HG03097 (cell line): ENCODE measurements around the gene DHX29.
A peak's percentile ranks its signal among the peaks of the same experiment; 100 is the strongest.
"Not testable (repeated sequence)": the region's sequence is repeated elsewhere in the genome, so short reads cannot be mapped to it uniquely, and the experiment has no call there.

Source experiments
- ATAC-seq: cut with Tn5 transposase; IDR thresholded peaks from one replicate; pipeline ENCODE4 v1.9.1; 2021; ENCODE audit not compliant: unreplicated experiment, low FRiP score

The DHX29 gene

GRCh38 chr5:55307383-55308253 is at the start of gene DHX29, which contains the start of gene MTREX:
DHX29 (minus strand) TSS chr5:55307694; CDS start chr5:55307573, 121 bp downstream.
MTREX (plus strand) TSS chr5:55307989; CDS start chr5:55308014, 25 bp downstream.
- peak; percentile 87 for ATAC-seq

GRCh38 chr5:55356896-55357295 is 49.4 kb upstream of the DHX29 start:
- ATAC-seq: no peak

- no peak for ATAC-seq
Measured at GRCh38 chr5:55350754-55351153, 43.3 kb upstream of the DHX29 start.

- no peak for ATAC-seq
Measured at GRCh38 chr5:55347786-55348185, 40.3 kb upstream of the DHX29 start.

- ATAC-seq: no peak
Measured at GRCh38 chr5:55345327-55345726, 37.8 kb upstream of the DHX29 start.

GRCh38 chr5:55344392-55344992 is 37.0 kb upstream of the DHX29 start:
- ATAC-seq: no peak

GRCh38 chr5:55343609-55344008 is 36.1 kb upstream of the DHX29 start:
- no peak for ATAC-seq

GRCh38 chr5:55343107-55343506 is 35.6 kb upstream of the DHX29 start:
- no peak for ATAC-seq

GRCh38 chr5:55338810-55339243 is 31.3 kb upstream of the DHX29 start:
- ATAC-seq: no peak

GRCh38 chr5:55338092-55338613 is 30.7 kb upstream of the DHX29 start:
- ATAC-seq: no peak

- ATAC-seq: no peak
Measured at GRCh38 chr5:55333811-55334210, 26.3 kb upstream of the DHX29 start.

GRCh38 chr5:55333017-55333416 is 25.5 kb upstream of the DHX29 start:
- ATAC-seq: no peak

- no peak for ATAC-seq
Measured at GRCh38 chr5:55331321-55331720, 23.8 kb upstream of the DHX29 start.

- ATAC-seq: no peak
Measured at GRCh38 chr5:55327281-55327680, 19.8 kb upstream of the DHX29 start.

GRCh38 chr5:55325621-55326020 is 18.1 kb upstream of the DHX29 start:
- no peak for ATAC-seq

- ATAC-seq: no peak
Measured at GRCh38 chr5:55324815-55325418, 17.4 kb upstream of the DHX29 start.

- ATAC-seq: no peak
Measured at GRCh38 chr5:55324006-55324405, 16.5 kb upstream of the DHX29 start.

GRCh38 chr5:55320571-55320970 is 13.1 kb upstream of the DHX29 start:
- ATAC-seq: no peak

- ATAC-seq: no peak
Measured at GRCh38 chr5:55319491-55319890, 12.0 kb upstream of the DHX29 start.

- not testable (repeated sequence) for ATAC-seq
Measured at GRCh38 chr5:55318237-55318636, 10.7 kb upstream of the DHX29 start.

GRCh38 chr5:55316837-55317236 is 9.3 kb upstream of the DHX29 start:
- no peak for ATAC-seq
